A549 (cell line): ENCODE results near the gene ZNF585A.

ENCODE experiments used
- CHD2 ChIP-seq: fragments of 150-350 bp; IDR thresholded peaks from 2 replicates; pipeline ENCODE4 v1.6.1; 2014; ENCODE audit warnings: low read length; ENCODE audit not compliant: partially characterized antibody
- JUNB ChIP-seq: fragments of >200 bp; sonication (Bioruptor Twin); formaldehyde crosslinking; IDR thresholded peaks from 2 replicates; pipeline ENCODE4 v1.6.1; 2016
- POLR2A ChIP-seq: IDR thresholded peaks from 2 replicates; pipeline ENCODE4 v1.6.1; 2012; ENCODE audit warnings: mild to moderate bottlenecking, low read length
- TF ChIP-seq, protein P1 (sequence below): fragments of 200-600 bp; sonication (generic); IDR thresholded peaks from 2 replicates; pipeline ENCODE4 v1.6.1; 2016; ENCODE audit warnings: antibody characterized with exemption, mild to moderate bottlenecking, moderate library complexity
- TF ChIP-seq, protein P2 (sequence below): fragments of >200 bp; sonication (Bioruptor Twin); formaldehyde crosslinking; IDR thresholded peaks from 3 replicates; pipeline ENCODE4 v1.5.1; 2016

DNA sequence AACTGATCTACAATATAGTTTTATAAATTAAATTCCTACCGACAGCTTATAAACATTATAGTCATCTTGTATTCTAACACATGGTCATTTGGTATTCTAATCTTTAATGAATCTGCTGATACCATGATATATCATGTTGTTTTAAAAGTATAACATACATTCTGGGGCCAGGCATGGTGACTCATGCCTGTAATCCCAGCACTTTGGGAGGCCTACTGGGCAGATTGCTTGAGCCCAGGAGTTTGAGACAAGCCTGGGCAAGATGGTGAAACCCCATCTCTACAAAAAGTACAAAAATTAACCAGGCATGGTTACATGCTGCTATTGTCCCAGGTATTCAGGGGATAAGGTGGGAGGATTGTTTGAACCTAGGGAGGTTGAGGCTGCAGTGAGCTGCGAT, 48.6 kb upstream of the ZNF585A start:
- TF ChIP-seq, protein P1, sequence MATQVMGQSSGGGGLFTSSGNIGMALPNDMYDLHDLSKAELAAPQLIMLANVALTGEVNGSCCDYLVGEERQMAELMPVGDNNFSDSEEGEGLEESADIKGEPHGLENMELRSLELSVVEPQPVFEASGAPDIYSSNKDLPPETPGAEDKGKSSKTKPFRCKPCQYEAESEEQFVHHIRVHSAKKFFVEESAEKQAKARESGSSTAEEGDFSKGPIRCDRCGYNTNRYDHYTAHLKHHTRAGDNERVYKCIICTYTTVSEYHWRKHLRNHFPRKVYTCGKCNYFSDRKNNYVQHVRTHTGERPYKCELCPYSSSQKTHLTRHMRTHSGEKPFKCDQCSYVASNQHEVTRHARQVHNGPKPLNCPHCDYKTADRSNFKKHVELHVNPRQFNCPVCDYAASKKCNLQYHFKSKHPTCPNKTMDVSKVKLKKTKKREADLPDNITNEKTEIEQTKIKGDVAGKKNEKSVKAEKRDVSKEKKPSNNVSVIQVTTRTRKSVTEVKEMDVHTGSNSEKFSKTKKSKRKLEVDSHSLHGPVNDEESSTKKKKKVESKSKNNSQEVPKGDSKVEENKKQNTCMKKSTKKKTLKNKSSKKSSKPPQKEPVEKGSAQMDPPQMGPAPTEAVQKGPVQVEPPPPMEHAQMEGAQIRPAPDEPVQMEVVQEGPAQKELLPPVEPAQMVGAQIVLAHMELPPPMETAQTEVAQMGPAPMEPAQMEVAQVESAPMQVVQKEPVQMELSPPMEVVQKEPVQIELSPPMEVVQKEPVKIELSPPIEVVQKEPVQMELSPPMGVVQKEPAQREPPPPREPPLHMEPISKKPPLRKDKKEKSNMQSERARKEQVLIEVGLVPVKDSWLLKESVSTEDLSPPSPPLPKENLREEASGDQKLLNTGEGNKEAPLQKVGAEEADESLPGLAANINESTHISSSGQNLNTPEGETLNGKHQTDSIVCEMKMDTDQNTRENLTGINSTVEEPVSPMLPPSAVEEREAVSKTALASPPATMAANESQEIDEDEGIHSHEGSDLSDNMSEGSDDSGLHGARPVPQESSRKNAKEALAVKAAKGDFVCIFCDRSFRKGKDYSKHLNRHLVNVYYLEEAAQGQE = no peak
- TF ChIP-seq, protein P2, sequence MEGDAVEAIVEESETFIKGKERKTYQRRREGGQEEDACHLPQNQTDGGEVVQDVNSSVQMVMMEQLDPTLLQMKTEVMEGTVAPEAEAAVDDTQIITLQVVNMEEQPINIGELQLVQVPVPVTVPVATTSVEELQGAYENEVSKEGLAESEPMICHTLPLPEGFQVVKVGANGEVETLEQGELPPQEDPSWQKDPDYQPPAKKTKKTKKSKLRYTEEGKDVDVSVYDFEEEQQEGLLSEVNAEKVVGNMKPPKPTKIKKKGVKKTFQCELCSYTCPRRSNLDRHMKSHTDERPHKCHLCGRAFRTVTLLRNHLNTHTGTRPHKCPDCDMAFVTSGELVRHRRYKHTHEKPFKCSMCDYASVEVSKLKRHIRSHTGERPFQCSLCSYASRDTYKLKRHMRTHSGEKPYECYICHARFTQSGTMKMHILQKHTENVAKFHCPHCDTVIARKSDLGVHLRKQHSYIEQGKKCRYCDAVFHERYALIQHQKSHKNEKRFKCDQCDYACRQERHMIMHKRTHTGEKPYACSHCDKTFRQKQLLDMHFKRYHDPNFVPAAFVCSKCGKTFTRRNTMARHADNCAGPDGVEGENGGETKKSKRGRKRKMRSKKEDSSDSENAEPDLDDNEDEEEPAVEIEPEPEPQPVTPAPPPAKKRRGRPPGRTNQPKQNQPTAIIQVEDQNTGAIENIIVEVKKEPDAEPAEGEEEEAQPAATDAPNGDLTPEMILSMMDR = no peak
- TF ChIP-seq JUNB (no peak), CHD2 (no peak), POLR2A (no peak)
